ENCODE measurements around the gene DUSP16.

DNA sequence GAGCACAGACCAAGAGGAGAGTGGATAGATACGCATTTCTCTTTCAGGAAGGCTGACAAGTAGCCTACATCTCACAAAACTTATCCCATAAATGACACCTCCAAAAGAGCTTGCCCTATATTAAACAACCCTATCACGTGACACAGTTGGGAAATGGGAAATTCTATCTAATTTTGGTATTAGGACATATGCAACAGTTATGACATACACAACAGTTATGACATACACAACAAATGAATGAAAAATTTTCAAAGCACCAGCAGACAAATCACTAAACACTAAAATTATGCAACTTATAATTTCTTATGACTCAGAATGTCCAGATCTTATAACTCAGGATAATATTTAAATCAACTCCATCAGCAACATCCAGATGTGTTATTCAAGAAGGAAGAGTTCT is 54.1 kb downstream of the DUSP16 start:
- no peak for TF ChIP-seq MXD4 (CRISPR knock-in tag; IDR thresholded peaks at IDR 0.05; ENCODE audit: borderline replicate concordance)
- TF ChIP-seq MLX (CRISPR knock-in tag; IDR thresholded peaks at IDR 0.05): no peak
- no peak for TF ChIP-seq SP1 (CRISPR knock-in tag; conservative IDR thresholded peaks at IDR 0.05)
- TF ChIP-seq ELF4 (CRISPR knock-in tag; IDR thresholded peaks at IDR 0.05; ENCODE audit: low read depth): no peak
- TF ChIP-seq CTCF (IDR thresholded peaks at IDR 0.05): no peak
- TF ChIP-seq E2F4 (CRISPR knock-in tag; IDR thresholded peaks at IDR 0.05; ENCODE audit: borderline replicate concordance, low read depth): no peak
- TF ChIP-seq ARID4B (CRISPR knock-in tag; IDR thresholded peaks at IDR 0.05; ENCODE audit: borderline replicate concordance): no peak
- no peak for TF ChIP-seq NFE2L1 (CRISPR knock-in tag; IDR thresholded peaks at IDR 0.05)
- TF ChIP-seq, protein P1, sequence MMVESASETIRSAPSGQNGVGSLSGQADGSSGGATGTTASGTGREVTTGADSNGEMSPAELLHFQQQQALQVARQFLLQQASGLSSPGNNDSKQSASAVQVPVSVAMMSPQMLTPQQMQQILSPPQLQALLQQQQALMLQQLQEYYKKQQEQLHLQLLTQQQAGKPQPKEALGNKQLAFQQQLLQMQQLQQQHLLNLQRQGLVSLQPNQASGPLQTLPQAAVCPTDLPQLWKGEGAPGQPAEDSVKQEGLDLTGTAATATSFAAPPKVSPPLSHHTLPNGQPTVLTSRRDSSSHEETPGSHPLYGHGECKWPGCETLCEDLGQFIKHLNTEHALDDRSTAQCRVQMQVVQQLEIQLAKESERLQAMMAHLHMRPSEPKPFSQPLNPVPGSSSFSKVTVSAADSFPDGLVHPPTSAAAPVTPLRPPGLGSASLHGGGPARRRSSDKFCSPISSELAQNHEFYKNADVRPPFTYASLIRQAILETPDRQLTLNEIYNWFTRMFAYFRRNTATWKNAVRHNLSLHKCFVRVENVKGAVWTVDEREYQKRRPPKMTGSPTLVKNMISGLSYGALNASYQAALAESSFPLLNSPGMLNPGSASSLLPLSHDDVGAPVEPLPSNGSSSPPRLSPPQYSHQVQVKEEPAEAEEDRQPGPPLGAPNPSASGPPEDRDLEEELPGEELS (CRISPR knock-in tag; IDR thresholded peaks at IDR 0.05): no peak

Data from WTC11 (cell line).